RWPE2 (cell line): ENCODE results near the gene SYNGR1.

ENCODE experiments used
- ATAC-seq: fragments of 200-7000 bp; cut with Tn5 transposase; 3 replicates; pipeline ENCODE4 v1.9.1; 2021; ENCODE audit warnings: low read depth
- DNase-seq: peaks from one replicate; pipeline ENCODE4 v3.0.0-alpha.2; 2020; ENCODE audit warnings: low spot score
- H3K27ac ChIP-seq: fragments of 450-650 bp; 2 replicates; pipeline ENCODE4 v1.5.1; 2017; ENCODE audit warnings: mild to moderate bottlenecking; ENCODE audit not compliant: poor library complexity, severe bottlenecking
- H3K27me3 ChIP-seq: fragments of 250-450 bp; sonication (Bioruptor Pico); 2 replicates; pipeline ENCODE4 v1.5.1; 2021; ENCODE audit warnings: mild to moderate bottlenecking, moderate library complexity; ENCODE audit not compliant: insufficient read depth, poor library complexity, severe bottlenecking
- H3K36me3 ChIP-seq: fragments of 250-450 bp; sonication (Bioruptor Pico); 2 replicates; pipeline ENCODE4 v1.5.1; 2020; ENCODE audit warnings: low read depth, mild to moderate bottlenecking, moderate library complexity
- H3K4me1 ChIP-seq: fragments of 250-450 bp; sonication (Bioruptor Pico); 2 replicates; pipeline ENCODE4 v1.5.1; 2021; ENCODE audit warnings: mild to moderate bottlenecking, moderate library complexity; ENCODE audit not compliant: insufficient read depth, poor library complexity, severe bottlenecking
- H3K4me3 ChIP-seq: fragments of 250-450 bp; sonication (Bioruptor Pico); 2 replicates; pipeline ENCODE4 v1.5.1; 2021; ENCODE audit warnings: mild to moderate bottlenecking, moderate library complexity; ENCODE audit not compliant: severe bottlenecking
- H3K9me3 ChIP-seq: fragments of 250-450 bp; sonication (Bioruptor Pico); 2 replicates; pipeline ENCODE4 v1.5.1; 2021; ENCODE audit warnings: mild to moderate bottlenecking, moderate library complexity; ENCODE audit not compliant: severe bottlenecking
- TF ChIP-seq, protein P1 (sequence below): fragments of 450-650 bp; IDR thresholded peaks from one replicate; pipeline ENCODE4 v1.5.1; 2017; ENCODE audit warnings: mild to moderate bottlenecking, moderate library complexity; ENCODE audit not compliant: poor library complexity, severe bottlenecking

Gene SYNGR1

DNA sequence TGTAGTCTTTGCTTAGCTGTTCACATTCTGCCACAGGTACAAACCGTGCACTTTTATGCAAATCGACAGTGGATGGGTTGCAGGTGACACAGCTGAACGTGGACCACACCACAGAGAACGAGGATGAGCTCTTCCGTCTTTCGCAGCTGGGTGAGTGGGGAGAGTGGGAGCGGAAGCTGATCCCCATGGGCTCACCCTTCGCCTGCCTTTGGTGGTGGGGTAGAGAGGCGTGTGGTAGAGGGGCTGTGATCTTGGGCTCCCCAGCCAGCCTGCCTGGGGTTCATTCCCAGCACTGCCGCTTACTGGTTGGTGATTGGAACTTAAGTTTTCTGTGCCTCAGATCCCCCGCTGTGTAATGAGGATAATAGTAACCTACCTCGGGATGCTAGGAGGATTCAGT lies 68.9 kb downstream of the SYNGR1 start:
- H3K36me3 ChIP-seq = peaks cover 62% of the 10 kb centered on the region
- no peaks in the 10 kb centered on the region for H3K9me3 ChIP-seq
- H3K4me3 ChIP-seq = no peak overlapping the region
- TF ChIP-seq, protein P1, sequence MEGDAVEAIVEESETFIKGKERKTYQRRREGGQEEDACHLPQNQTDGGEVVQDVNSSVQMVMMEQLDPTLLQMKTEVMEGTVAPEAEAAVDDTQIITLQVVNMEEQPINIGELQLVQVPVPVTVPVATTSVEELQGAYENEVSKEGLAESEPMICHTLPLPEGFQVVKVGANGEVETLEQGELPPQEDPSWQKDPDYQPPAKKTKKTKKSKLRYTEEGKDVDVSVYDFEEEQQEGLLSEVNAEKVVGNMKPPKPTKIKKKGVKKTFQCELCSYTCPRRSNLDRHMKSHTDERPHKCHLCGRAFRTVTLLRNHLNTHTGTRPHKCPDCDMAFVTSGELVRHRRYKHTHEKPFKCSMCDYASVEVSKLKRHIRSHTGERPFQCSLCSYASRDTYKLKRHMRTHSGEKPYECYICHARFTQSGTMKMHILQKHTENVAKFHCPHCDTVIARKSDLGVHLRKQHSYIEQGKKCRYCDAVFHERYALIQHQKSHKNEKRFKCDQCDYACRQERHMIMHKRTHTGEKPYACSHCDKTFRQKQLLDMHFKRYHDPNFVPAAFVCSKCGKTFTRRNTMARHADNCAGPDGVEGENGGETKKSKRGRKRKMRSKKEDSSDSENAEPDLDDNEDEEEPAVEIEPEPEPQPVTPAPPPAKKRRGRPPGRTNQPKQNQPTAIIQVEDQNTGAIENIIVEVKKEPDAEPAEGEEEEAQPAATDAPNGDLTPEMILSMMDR = no peak
- no peaks in the 10 kb centered on the region for H3K4me1 ChIP-seq
- no peak overlapping the region for H3K27ac ChIP-seq
- DNase-seq (no peak), ATAC-seq (no peak)
- H3K27me3 ChIP-seq = no peaks in the 10 kb centered on the region

DNA sequence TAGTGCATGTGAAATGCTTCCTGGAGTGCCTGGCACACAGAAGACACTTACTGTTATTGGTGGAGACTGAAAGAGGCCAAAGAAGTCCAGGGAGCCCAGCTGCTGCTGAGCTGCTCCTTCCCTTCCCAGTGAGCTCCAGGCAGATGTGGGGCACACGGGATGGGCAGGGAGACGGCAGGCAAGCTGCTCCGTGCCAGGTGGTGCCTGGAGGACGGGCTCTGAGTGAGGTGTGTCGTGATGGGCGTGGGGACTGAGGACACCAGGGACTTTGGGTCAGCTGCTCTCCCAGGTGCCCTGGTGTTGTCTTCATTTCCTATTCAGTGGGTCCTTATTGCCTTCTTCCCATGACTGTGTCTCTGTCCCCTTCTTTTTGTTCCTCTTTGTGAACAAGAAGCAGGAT lies 69.3 kb downstream of the SYNGR1 start:
- no peak overlapping the region for H3K27ac ChIP-seq
- H3K4me3 ChIP-seq = no peak overlapping the region
- TF ChIP-seq, protein P1 = no peak
- DNase-seq (no peak), ATAC-seq (no peak)
- H3K36me3 ChIP-seq = peaks cover 64% of the 10 kb centered on the region
- no peaks in the 10 kb centered on the region for H3K4me1 ChIP-seq
- H3K9me3 ChIP-seq = no peaks in the 10 kb centered on the region
- H3K27me3 ChIP-seq = no peaks in the 10 kb centered on the region

DNA sequence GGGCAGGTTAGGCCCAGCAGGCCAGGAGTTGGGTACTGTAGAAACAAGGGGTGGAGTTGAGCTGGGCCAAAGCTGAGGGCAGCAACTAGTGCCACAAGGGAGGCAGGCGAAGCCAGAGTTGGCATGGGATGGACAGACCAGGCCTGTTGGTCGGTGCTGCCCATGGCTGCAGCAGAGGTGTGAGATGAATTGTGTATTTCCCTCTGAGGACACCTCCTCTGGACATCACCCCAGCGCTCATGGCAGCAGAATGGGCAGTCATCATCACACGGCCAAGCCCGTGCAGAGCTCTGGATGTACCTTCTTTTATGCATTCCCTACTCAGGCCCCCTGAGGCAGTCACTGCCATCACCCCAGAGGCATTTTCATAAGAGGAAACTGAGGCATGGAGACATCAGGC lies 70.1 kb downstream of the SYNGR1 start:
- Histone ChIP-seq H3K27ac (no peak overlapping the region), H3K27me3 (no peaks in the 10 kb centered on the region), H3K4me1 (no peaks in the 10 kb centered on the region), H3K9me3 (no peaks in the 10 kb centered on the region), H3K4me3 (no peak overlapping the region), H3K36me3 (peaks cover 72% of the 10 kb centered on the region)
- no peak for DNase-seq
- TF ChIP-seq, protein P1 = no peak
- ATAC-seq = no peak

- H3K36me3 ChIP-seq = peaks cover 68% of the 10 kb centered on the region
- no peaks in the 10 kb centered on the region for H3K27me3 ChIP-seq
- TF ChIP-seq, protein P1 = no peak
- no peak overlapping the region for H3K27ac ChIP-seq
- DNase-seq = no peak
- H3K4me3 ChIP-seq = no peak overlapping the region
- no peaks in the 10 kb centered on the region for H3K4me1 ChIP-seq
- no peak for ATAC-seq
- H3K9me3 ChIP-seq = no peaks in the 10 kb centered on the region
Measured at GRCh38 chr22:39421691-39422090, 71.9 kb downstream of the SYNGR1 start.

DNA sequence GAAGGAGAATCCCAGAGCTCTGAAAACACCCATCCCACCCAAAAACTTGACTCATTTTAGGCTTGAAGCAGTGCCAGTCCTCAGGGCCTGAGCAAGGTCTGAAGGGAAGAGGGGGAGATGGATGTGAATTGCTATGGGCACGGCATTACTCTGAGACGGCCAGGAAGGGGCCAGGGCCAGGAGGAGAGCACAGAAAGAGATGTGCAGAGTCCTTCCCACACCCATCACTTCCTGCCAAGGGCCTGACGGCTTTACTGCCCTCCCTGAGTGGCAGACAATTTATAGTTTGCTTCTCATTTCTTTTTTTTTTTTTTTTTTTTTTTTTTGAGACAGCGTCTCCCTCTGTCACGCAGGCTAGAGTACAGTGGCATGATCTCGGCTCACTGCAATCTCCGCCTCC lies 72.3 kb downstream of the SYNGR1 start:
- peaks cover 68% of the 10 kb centered on the region for H3K36me3 ChIP-seq

More for the DNA sequence above, 72.3 kb downstream of the SYNGR1 start:
- no peak overlapping the region for H3K4me3 ChIP-seq
- H3K9me3 ChIP-seq = no peaks in the 10 kb centered on the region
- no peaks in the 10 kb centered on the region for H3K4me1 ChIP-seq
- no peaks in the 10 kb centered on the region for H3K27me3 ChIP-seq
- DNase-seq (no peak), ATAC-seq (no peak)
- TF ChIP-seq, protein P1 = no peak
- no peak overlapping the region for H3K27ac ChIP-seq
